HepG2 (cell line): Measurements from ENCODE around the gene PCGF5. TPM values are rescaled to one million over a fixed set of nuclear protein-coding genes. Genes with fewer than 3 reads are reported as not detected.
A peak's percentile ranks its signal among the peaks of the same experiment; 100 is the strongest.

Source experiments
- AKAP8 ChIP-seq: sonication (generic); formaldehyde crosslinking; IDR thresholded peaks from 2 replicates; pipeline ENCODE4 v1.5.1; 2020; ENCODE audit warnings: mild to moderate bottlenecking, missing genetic modification reagents
- DR1 ChIP-seq: sonication (generic); formaldehyde crosslinking; IDR thresholded peaks from 2 replicates; pipeline ENCODE4 v1.8.0; 2021; ENCODE audit warnings: mild to moderate bottlenecking, missing genetic modification reagents, inconsistent platforms
- EHMT2 ChIP-seq: fragments of 200-600 bp; sonication (generic); IDR thresholded peaks from 2 replicates; pipeline ENCODE4 v1.7.0; 2017; ENCODE audit warnings: antibody characterized with exemption, low read depth, low read length, borderline replicate concordance
- HIC2 ChIP-seq: sonication (generic); formaldehyde crosslinking; IDR thresholded peaks from 2 replicates; pipeline ENCODE4 v1.9.0; 2022; ENCODE audit warnings: low read depth, missing genetic modification reagents
- KDM5A ChIP-seq: fragments of 200-600 bp; sonication (generic); IDR thresholded peaks from 2 replicates; pipeline ENCODE4 v1.7.0; 2018; ENCODE audit warnings: antibody characterized with exemption, mild to moderate bottlenecking, low read length, borderline replicate concordance
- MAFK ChIP-seq, 2 experiments: IDR thresholded peaks in 1 of 2; conservative IDR thresholded peaks in 1 of 2; 2 replicates each; pipeline ENCODE4 v1.6.1; 2011; ENCODE audit warnings: improper control_type of control experiment in 2 of 2, low read length in 2 of 2
- POGK ChIP-seq: sonication (generic); formaldehyde crosslinking; conservative IDR thresholded peaks from 2 replicates; pipeline ENCODE4 v1.8.0; 2022; ENCODE audit warnings: mild to moderate bottlenecking, moderate library complexity, missing genetic modification reagents
- SIN3B ChIP-seq: fragments of 150-350 bp; IDR thresholded peaks from 2 replicates; pipeline ENCODE4 v1.6.1; 2014; ENCODE audit warnings: low read length
- THRA ChIP-seq: sonication (generic); formaldehyde crosslinking; IDR thresholded peaks from 2 replicates; pipeline ENCODE4 v1.4.0; 2020; ENCODE audit warnings: missing genetic modification reagents, borderline replicate concordance
- ZBTB34 ChIP-seq: sonication (generic); formaldehyde crosslinking; IDR thresholded peaks from 2 replicates; pipeline ENCODE4 v1.8.0; 2022; ENCODE audit warnings: mild to moderate bottlenecking, missing genetic modification reagents
- ZNF142 ChIP-seq: sonication (generic); formaldehyde crosslinking; IDR thresholded peaks from 2 replicates; pipeline ENCODE4 v1.4.0; 2020; ENCODE audit warnings: missing genetic modification reagents
- ZNF17 ChIP-seq: sonication (generic); formaldehyde crosslinking; IDR thresholded peaks from 2 replicates; pipeline ENCODE4 v1.5.0; 2020; ENCODE audit warnings: mild to moderate bottlenecking, missing genetic modification reagents
- polyA plus RNA-seq, 8 experiments: library from polyadenylated mRNA; depleted of rRNA in 3 of 8; stranded (reverse) in 7 of 8; unstranded in 1 of 8; fragments of >200 nt; fragmentation: Illumina TruSeq in 4 of 8; extraction: Trizol in 4 of 8; gene quantifications; 2 replicates each; pipeline versions ENCODE4 v1.2.1 to v1.2.3, GENCODE V29; 2011 to 2016; ENCODE audit warnings: low read depth in 4 of 8, missing spikeins in 1 of 8, mixed read lengths in 1 of 8; ENCODE audit not compliant: insufficient read depth in 1 of 8
- total RNA-seq, 5 experiments: library from RNA; depleted of rRNA; stranded (reverse); fragments of >200 nt; fragmentation: Illumina TruSeq; extraction: Trizol; gene quantifications; 2 replicates each; pipeline ENCODE4 v1.2.3, GENCODE V29; 2016; ENCODE audit warnings: low read depth in 1 of 5

The PCGF5 gene
- total and polyA plus RNA-seq, 2 of the 13 experiments (the other 11 are each of a cell fraction or from before 2014, with no cell fraction given) = 61.3 to 138 TPM

GRCh38 chr10:91219371-91220193, 881 bp upstream of the PCGF5 start (continued):
- TF ChIP-seq ZNF142 = no peak
- TF ChIP-seq THRA (CRISPR knock-in tag) = no peak
- no peak for TF ChIP-seq ZBTB34 (CRISPR knock-in tag)
- TF ChIP-seq HIC2 (CRISPR knock-in tag) = peak; percentile 24; the same call in 1 of the 2 replicates
- no peak for TF ChIP-seq SIN3B
- 0 out of 2 replicates have a peak, but pooled peaks have one; percentile 38 for TF ChIP-seq POGK
- TF ChIP-seq KDM5A = no peak; the same call in 1 of the 2 replicates
- TF ChIP-seq MAFK (conservative IDR thresholded peaks at IDR 0.05 in 1 of 2, IDR thresholded peaks at IDR 0.05 in 1 of 2; ENCODE audit: low read length in 2 of 2) = no peak
- no peak for TF ChIP-seq ZNF17 (CRISPR knock-in tag)
- TF ChIP-seq EHMT2 = peak; percentile 70; the same call in 1 of the 2 replicates
- TF ChIP-seq DR1 (CRISPR knock-in tag) = no peak
- no peak for TF ChIP-seq AKAP8 (CRISPR knock-in tag)
